NCI-H1105 treated with DMSO at 0.1 percent for 48 hours (cell line): ENCODE data around the gene TNS3.

Experiments
- DNase-seq: peaks from one replicate; lab custom pipeline; 2025; lab: John Stamatoyannopoulos, UW

The TNS3 gene

GRCh38 chr7:47506382-47507339 is 75.2 kb downstream of the TNS3 start:
- no peak for DNase-seq

DNA sequence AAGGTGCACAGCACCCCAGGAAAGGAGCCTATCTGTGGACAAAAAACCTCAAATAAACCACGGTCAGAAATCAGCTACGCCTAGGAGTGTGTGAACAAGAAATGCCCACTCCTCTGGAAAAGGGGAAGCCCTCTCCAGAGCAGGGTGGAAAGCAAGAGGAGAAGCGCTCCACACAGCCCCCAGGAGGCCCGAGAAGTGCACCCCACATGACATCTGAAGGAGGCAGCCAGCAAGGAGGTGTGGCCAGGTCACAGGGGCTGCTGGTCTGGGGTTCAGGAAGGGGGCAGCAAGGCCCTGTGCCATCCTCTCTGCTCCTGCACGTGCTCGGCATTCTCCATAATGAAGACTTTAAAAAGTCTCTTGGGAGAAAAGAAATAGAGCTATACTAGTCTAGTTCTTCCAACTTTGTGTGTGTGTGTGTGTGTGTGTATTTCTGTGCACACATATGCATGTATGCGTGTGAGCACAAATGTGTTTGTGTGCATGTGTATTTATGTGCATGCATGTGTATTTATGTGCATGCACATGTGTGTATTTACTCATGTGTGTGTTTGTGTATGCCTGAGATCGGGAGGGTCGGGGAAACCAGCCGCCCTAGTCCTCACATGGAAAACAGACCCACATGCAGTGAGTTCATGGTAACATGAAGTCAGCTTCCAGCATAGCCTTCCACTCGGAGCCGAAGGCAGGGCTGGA is 76.5 kb downstream of the TNS3 start:
- no peak for DNase-seq

GRCh38 chr7:47504551-47505311 is 77.2 kb downstream of the TNS3 start:
- no peak for DNase-seq

- DNase-seq: no peak
These were observed 78.6 kb downstream of the TNS3 start for GRCh38 chr7:47503281-47503680.

DNA sequence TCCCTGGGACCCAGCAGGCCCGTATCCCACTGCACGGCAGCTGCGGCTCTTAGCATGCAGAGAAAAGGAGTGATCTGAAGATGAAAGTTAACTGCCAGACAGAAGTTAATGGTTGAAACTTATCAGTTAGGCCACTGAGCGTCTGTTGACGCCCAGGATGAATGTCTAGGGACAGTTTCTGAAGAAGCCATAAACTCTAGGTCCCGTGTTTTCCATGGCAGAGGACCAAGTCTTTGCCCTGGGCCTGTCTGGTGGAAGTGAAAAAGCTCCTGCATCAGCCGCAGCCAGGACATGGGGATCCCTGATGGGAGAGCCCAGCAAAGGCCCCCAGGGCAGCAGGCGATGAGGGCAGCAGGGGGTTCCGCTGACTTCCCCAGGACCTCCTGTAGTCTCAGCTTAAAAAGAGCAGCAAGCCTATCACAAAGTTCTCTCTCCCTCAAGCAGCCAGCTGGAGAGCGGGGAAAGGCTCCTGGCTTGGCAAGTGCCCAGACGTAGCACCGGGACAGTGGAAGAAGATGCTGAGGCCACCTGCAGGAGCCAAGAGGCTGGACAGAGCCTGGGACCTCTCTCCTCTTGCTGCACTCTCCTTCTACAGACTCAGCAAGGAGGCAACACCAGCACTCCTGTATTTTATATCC is 79.6 kb downstream of the TNS3 start:
- DNase-seq: no peak

DNA sequence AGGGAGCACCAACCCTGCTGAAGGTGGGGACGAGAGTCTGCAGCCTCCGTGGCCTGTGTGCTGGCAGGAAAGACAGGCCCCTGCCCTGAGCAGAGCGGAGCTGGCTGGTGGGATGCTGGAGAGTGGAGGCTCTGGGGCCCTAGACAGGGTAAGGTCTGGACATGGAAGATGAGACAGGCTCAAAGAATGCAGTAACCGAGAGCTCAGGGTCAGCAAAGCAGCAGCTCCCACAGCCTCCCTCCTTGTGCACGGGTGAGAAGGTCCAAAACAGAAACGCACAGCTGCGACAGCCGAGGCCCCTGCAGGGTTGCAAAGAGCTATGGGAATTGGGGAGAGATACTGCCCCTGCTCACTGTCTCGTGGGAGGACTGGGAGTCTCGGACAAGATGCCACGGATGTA is 80.5 kb downstream of the TNS3 start:
- no peak for DNase-seq

- DNase-seq: no peak
These were observed 81.8 kb downstream of the TNS3 start for GRCh38 chr7:47500103-47500563.

GRCh38 chr7:47498229-47499056 is 83.5 kb downstream of the TNS3 start:
- DNase-seq: no peak

- DNase-seq: no peak
These were observed 84.4 kb downstream of the TNS3 start for GRCh38 chr7:47497367-47498096.

DNA sequence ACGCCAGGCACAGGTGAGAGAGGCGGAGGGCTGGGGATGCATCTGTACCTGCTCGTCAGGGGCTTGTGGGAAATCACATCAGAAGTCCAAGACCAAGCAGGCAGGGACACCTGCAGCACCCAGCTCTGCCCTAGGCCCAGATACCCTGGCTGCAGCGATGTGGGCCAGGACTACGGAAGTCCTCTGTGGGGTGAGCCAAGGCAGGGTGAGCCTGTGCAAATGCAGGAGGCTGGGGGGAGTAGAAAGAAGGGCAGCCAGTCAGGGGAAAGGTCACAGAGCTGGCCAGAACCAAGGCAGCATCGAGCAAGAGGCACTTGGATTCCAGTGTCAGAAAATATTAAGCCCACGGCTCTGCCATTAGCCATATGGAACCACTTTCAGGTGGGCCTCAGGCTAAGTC is 85.2 kb downstream of the TNS3 start:
- no peak for DNase-seq

GRCh38 chr7:47496056-47496665 is 85.8 kb downstream of the TNS3 start:
- no peak for DNase-seq

DNA sequence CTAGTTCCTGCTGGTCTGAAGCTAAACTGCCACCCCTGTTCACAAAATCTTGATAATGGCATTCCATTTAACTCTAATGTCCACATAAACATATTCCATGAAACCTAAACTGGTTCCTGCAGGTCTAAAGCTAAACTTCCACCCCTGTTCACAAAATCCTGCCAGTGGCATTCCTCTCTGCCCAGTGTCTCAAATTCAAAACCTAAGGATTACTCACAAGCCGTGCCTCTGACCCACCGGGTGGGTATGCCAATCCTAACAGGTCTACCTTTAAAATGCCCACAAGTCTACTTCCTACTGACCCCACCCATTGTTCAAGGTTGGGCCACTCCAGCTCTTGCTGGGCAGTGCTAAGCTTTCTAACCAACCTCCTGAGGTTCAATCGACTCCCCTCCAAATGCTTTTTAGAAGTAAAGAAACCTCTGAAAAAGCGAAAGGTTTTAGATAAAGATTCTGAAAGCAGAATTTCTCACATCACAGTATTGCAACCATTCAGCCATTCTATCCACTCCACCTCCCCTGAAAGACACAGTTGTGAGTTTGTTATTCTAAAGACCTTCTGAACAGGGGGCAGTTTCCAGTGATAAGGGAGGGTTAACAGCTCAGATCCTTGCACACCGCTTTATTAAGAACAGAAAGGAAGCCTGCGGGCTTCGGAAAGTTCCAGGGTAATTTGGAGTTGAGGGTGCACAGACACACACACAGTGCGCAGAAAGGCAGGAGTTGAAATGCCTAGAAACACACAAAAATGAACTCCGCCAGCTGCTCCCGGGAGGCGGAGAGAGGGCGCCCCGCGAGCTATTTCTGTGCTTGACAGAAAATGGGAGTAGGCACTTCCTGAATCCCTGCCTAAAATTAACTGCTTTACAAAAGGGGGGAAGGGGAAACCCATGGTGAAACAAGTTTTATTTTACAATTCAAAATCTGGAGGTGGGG is 87.7 kb downstream of the TNS3 start:
- no peak for DNase-seq

GRCh38 chr7:47492716-47493325 is 89.1 kb downstream of the TNS3 start:
- no peak for DNase-seq

DNA sequence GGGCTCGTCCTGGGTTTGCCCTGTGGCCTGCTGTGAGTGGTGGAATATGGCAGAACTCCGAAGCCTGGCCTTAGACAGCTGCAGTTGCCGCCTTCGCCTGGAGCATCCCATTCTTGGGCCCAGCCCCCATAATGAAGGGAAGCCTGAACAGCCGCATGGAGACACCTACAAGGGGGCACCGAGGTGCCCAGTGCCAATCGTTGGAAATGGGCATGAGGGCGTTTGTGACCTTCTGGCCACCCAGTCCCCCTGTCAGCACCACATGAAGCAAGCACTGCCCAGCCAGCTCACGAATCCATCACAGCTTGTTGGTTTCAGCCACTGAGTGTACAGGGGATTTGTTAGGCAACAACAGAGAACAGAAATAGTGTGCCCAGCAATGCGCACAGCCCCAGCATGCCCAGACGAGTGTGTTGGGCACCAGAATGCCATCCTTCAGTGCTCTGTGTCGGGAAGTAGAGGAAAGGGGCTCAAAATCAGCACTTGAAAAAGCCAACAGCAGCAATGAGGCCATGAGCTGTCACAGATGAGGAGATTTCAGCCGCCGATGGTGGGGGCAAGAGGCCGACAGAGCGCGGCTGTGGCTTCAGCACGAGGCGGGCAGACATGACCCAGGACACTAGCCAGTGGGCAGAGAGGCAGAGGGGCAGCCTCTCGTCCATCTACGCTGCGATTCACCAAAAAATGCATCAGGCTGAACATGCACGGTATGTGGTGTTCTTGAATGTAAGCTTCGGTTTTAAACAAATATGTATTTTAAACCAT is 91.2 kb downstream of the TNS3 start:
- DNase-seq: no peak

DNA sequence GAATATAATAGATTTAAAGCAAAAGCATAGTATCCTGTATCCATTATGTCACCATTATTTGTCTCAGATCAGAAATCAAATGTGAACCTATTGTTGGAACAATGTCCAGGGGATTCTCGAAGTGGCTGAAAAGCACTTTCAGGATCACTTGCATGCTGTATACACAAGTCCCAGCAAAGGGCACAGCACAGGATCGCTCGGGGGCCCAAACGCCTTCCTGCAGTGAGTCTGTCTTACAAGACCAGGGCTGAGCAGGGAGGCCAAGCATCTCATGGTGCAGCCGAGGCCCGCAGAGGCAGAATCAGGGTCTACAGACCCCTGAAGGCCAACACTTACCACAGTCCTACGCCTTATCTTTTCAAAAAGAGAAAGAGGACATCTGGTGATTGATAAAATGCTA is 92.3 kb downstream of the TNS3 start:
- DNase-seq: no peak

DNA sequence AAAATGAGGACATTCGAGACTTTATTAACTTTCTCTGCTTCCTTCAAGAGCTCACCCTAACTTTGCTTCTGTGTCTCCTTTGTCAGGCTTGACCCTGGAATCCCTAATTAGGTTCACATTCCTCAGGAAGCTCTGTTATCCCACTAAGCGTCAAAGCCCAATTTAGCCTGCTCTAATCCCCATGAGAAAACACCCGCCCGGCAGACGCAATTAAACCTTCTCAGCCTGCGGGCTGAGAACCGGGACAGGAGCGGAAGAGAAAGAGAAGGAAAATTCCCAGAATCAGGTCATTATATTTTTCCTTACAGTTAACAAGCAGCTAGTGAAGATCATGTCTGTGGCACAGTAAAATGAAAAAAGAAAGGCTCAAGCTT is 93.0 kb downstream of the TNS3 start:
- DNase-seq: no peak

DNA sequence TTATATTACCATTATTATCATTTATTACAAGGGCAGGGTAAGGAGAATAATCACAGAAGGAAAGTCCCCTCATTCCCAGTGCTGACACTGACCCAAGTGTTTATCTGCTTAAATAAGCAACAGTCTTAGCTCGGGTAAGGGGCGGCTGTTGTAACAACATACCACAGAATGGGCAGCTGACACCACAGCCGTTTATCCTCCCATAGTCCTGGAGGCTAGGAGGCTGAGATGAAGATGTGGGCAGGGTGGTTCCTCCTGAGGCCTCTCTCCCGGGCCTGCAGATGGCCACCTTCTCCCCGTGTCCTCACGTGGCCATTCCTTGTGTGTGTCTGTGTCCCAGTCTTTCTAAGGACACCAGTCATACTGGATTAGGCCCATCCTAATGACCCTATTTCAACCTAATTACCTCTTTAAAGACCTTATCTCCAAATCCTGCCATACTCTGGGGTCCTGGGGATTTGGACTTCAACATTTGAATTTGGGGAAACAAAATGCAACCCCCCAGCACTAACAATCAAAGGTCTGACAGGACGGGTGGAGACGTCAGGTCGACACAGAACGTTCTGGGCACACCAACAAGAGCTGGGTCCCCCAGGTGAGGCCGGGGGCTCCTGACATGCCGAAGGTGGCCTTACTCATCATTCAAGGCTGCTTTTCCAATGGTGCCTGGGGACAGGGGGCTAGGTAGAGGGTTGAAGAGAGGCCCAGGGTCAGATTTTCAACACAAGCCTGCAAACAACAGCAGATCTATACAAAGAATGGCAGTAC is 93.5 kb downstream of the TNS3 start:
- DNase-seq: no peak
